HepG2 (cell line): Measurements from ENCODE around the gene ACTA2. TPM values are rescaled to one million over a fixed set of nuclear protein-coding genes. Genes with fewer than 3 reads are reported as not detected.

Experiments
- ISX ChIP-seq: sonication (generic); formaldehyde crosslinking; conservative IDR thresholded peaks from 2 replicates; pipeline ENCODE4 v1.5.0; 2020; ENCODE audit warnings: missing genetic modification reagents
- JUND ChIP-seq: sonication (generic); formaldehyde crosslinking; IDR thresholded peaks from 2 replicates; pipeline ENCODE4 v1.8.0; 2022; ENCODE audit warnings: mild to moderate bottlenecking, missing genetic modification reagents
- KMT2A ChIP-seq: sonication (generic); formaldehyde crosslinking; IDR thresholded peaks from 2 replicates; pipeline ENCODE4 v1.4.0; 2020; ENCODE audit warnings: missing genetic modification reagents
- NAIF1 ChIP-seq: sonication (generic); formaldehyde crosslinking; IDR thresholded peaks from 2 replicates; pipeline ENCODE4 v1.5.0; 2020; ENCODE audit warnings: mild to moderate bottlenecking, missing genetic modification reagents, borderline replicate concordance
- NR1H2 ChIP-seq: sonication (generic); formaldehyde crosslinking; IDR thresholded peaks from 2 replicates; pipeline ENCODE4 v1.8.1; 2022; ENCODE audit warnings: low read depth, missing genetic modification reagents, borderline replicate concordance
- PHF20 ChIP-seq: sonication (generic); formaldehyde crosslinking; IDR thresholded peaks from 2 replicates; pipeline ENCODE4 v1.5.0; 2020; ENCODE audit warnings: mild to moderate bottlenecking, missing genetic modification reagents
- RFX5 ChIP-seq: IDR thresholded peaks from 2 replicates; pipeline ENCODE4 v1.6.1; 2011; ENCODE audit warnings: low read depth, low read length, improper control_type of control experiment
- SMYD3 ChIP-seq: sonication (generic); formaldehyde crosslinking; IDR thresholded peaks from 2 replicates; pipeline ENCODE4 v1.8.1; 2023; ENCODE audit warnings: mild to moderate bottlenecking, missing genetic modification reagents
- SRSF1 ChIP-seq: fragments of 200-400 bp; formaldehyde crosslinking; optimal IDR thresholded peaks from 2 replicates; pipeline ENCODE3; 2017; ENCODE audit warnings: mild to moderate bottlenecking, low read depth, low read length, moderate library complexity
- ZNF552 ChIP-seq: sonication (generic); formaldehyde crosslinking; IDR thresholded peaks from 2 replicates; pipeline ENCODE4 v1.9.0; 2022; ENCODE audit warnings: missing genetic modification reagents, mild to moderate bottlenecking, borderline replicate concordance
- ZNF724P ChIP-seq: sonication (generic); formaldehyde crosslinking; IDR thresholded peaks from 2 replicates; pipeline ENCODE4 v1.8.0; 2022; ENCODE audit warnings: missing genetic modification reagents, borderline replicate concordance
- ZNF816 ChIP-seq: sonication (generic); formaldehyde crosslinking; IDR thresholded peaks from 2 replicates; pipeline ENCODE4 v1.8.0; 2022; ENCODE audit warnings: missing genetic modification reagents, mild to moderate bottlenecking, borderline replicate concordance
- polyA plus RNA-seq, 8 experiments: library from polyadenylated mRNA; depleted of rRNA in 3 of 8; stranded (reverse) in 7 of 8; unstranded in 1 of 8; fragments of >200 nt; fragmentation: Illumina TruSeq in 4 of 8; extraction: Trizol in 4 of 8; gene quantifications; 2 replicates each; pipeline versions ENCODE4 v1.2.1 to v1.2.3, GENCODE V29; 2011 to 2016; ENCODE audit warnings: low read depth in 4 of 8, missing spikeins in 1 of 8, mixed read lengths in 1 of 8; ENCODE audit not compliant: insufficient read depth in 1 of 8
- total RNA-seq, 5 experiments: library from RNA; depleted of rRNA; stranded (reverse); fragments of >200 nt; fragmentation: Illumina TruSeq; extraction: Trizol; gene quantifications; 2 replicates each; pipeline ENCODE4 v1.2.3, GENCODE V29; 2016; ENCODE audit warnings: low read depth in 1 of 5
- TF ChIP-seq, protein P1 (sequence below): sonication (generic); formaldehyde crosslinking; IDR thresholded peaks from 2 replicates; pipeline ENCODE4 v1.9.0; 2022; ENCODE audit warnings: missing genetic modification reagents, mild to moderate bottlenecking, borderline replicate concordance
- TF ChIP-seq, protein P2 (sequence below): sonication (generic); formaldehyde crosslinking; IDR thresholded peaks from 2 replicates; pipeline ENCODE4 v1.4.0; 2020; ENCODE audit warnings: missing genetic modification reagents, borderline replicate concordance
- TF ChIP-seq, protein P3 (sequence below): sonication (generic); formaldehyde crosslinking; IDR thresholded peaks from 2 replicates; pipeline ENCODE4 v1.4.0; 2020; ENCODE audit warnings: missing genetic modification reagents

ACTA2 gene
- total and polyA plus RNA-seq, 2 of the 13 experiments (the other 11 are each of a cell fraction or from before 2014, with no cell fraction given): 21.8 to 59.9 TPM

DNA sequence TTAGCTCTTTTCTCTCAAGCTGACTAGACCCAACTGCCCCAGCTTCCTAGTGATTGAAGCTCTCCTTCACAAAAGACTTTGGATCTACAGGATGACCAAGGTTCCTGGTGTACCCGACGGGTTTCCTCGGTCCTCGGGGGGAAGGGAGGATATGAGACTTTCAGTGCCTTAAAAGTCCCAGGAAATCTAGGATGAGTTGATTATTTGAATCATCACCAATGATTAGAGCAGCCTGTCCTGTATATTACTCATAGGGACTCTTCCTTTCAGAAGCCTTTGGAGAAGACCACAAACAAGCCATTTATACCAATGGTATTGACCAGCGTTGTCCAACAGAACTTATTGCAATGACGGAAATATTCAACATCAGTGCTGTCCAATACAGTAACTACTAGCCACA, 6.1 kb upstream of the ACTA2 start (continued):
- TF ChIP-seq, protein P1, sequence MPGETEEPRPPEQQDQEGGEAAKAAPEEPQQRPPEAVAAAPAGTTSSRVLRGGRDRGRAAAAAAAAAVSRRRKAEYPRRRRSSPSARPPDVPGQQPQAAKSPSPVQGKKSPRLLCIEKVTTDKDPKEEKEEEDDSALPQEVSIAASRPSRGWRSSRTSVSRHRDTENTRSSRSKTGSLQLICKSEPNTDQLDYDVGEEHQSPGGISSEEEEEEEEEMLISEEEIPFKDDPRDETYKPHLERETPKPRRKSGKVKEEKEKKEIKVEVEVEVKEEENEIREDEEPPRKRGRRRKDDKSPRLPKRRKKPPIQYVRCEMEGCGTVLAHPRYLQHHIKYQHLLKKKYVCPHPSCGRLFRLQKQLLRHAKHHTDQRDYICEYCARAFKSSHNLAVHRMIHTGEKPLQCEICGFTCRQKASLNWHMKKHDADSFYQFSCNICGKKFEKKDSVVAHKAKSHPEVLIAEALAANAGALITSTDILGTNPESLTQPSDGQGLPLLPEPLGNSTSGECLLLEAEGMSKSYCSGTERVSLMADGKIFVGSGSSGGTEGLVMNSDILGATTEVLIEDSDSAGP (CRISPR knock-in tag): no peak
- TF ChIP-seq ISX (no peak), NAIF1 (CRISPR knock-in tag) (no peak), ZNF552 (no peak), ZNF816 (no peak), RFX5 (no peak), SRSF1 (no peak), SMYD3 (CRISPR knock-in tag) (no peak), KMT2A (no peak), NR1H2 (CRISPR knock-in tag) (no peak), ZNF724P (no peak), JUND (CRISPR knock-in tag) (no peak), PHF20 (no peak)
- TF ChIP-seq, protein P2, sequence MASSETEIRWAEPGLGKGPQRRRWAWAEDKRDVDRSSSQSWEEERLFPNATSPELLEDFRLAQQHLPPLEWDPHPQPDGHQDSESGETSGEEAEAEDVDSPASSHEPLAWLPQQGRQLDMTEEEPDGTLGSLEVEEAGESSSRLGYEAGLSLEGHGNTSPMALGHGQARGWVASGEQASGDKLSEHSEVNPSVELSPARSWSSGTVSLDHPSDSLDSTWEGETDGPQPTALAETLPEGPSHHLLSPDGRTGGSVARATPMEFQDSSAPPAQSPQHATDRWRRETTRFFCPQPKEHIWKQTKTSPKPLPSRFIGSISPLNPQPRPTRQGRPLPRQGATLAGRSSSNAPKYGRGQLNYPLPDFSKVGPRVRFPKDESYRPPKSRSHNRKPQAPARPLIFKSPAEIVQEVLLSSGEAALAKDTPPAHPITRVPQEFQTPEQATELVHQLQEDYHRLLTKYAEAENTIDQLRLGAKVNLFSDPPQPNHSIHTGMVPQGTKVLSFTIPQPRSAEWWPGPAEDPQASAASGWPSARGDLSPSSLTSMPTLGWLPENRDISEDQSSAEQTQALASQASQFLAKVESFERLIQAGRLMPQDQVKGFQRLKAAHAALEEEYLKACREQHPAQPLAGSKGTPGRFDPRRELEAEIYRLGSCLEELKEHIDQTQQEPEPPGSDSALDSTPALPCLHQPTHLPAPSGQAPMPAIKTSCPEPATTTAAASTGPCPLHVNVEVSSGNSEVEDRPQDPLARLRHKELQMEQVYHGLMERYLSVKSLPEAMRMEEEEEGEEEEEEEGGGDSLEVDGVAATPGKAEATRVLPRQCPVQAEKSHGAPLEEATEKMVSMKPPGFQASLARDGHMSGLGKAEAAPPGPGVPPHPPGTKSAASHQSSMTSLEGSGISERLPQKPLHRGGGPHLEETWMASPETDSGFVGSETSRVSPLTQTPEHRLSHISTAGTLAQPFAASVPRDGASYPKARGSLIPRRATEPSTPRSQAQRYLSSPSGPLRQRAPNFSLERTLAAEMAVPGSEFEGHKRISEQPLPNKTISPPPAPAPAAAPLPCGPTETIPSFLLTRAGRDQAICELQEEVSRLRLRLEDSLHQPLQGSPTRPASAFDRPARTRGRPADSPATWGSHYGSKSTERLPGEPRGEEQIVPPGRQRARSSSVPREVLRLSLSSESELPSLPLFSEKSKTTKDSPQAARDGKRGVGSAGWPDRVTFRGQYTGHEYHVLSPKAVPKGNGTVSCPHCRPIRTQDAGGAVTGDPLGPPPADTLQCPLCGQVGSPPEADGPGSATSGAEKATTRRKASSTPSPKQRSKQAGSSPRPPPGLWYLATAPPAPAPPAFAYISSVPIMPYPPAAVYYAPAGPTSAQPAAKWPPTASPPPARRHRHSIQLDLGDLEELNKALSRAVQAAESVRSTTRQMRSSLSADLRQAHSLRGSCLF: no peak
- TF ChIP-seq, protein P3, sequence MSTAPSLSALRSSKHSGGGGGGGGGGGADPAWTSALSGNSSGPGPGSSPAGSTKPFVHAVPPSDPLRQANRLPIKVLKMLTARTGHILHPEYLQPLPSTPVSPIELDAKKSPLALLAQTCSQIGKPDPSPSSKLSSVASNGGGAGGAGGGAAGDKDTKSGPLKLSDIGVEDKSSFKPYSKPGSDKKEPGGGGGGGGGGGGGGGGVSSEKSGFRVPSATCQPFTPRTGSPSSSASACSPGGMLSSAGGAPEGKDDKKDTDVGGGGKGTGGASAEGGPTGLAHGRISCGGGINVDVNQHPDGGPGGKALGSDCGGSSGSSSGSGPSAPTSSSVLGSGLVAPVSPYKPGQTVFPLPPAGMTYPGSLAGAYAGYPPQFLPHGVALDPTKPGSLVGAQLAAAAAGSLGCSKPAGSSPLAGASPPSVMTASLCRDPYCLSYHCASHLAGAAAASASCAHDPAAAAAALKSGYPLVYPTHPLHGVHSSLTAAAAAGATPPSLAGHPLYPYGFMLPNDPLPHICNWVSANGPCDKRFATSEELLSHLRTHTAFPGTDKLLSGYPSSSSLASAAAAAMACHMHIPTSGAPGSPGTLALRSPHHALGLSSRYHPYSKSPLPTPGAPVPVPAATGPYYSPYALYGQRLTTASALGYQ (CRISPR knock-in tag): no peak
